ACHN (cell line): ENCODE measurements around the gene CUX1.
A peak's percentile ranks its signal among the peaks of the same experiment; 100 is the strongest.
"Not testable (repeated sequence)": the region's sequence is repeated elsewhere in the genome, so short reads cannot be mapped to it uniquely, and the experiment has no call there.

Experiments
- DNase-seq: peaks from one replicate; pipeline ENCODE4 v3.0.0-alpha.2; 2015
- in situ Hi-C: cut with HindIII; loops from 2 replicates; pipeline ENCODE4 v1.10.0; 2017; ENCODE audit warnings: low sequenced_read_pairs, low pct_ligation_motif_present, low pct_unique_long_range_greater_than_20kb

CUX1 gene

DNA sequence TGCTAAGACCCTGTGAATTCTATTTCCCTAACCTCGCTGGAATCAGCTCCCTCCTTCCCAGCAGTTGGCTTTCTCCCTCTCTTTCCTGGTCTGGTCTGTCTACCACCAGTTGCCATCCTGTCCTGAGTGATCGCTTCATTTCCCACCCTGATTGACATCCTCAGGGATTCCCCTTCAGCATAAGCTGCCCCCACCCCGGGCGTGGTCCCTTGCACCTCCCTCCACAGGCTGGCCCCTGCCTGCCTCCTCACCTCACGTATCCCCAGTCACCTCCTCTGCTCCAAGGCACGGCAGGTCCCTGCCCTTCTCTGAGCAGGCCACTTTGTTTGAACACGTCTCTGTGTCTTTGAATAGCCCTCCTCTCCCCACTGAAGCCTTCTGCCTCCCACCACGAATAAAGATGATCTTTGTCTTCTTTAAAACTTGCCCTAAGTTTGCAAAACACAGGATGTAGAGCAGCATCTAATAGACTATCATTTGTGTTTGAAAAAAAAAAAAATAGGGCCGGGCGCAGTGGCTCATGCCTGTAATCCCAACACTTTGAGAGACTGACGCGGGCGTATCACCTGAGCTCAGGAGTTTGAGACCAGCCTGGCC lies 233.5 kb downstream of the CUX1 start:
- no peak for DNase-seq
- in situ Hi-C loops: no loop called here

- in situ Hi-C loops, DNase-seq: not testable (repeated sequence)
These were observed 234.3 kb downstream of the CUX1 start for GRCh38 chr7:102051736-102052135.

DNA sequence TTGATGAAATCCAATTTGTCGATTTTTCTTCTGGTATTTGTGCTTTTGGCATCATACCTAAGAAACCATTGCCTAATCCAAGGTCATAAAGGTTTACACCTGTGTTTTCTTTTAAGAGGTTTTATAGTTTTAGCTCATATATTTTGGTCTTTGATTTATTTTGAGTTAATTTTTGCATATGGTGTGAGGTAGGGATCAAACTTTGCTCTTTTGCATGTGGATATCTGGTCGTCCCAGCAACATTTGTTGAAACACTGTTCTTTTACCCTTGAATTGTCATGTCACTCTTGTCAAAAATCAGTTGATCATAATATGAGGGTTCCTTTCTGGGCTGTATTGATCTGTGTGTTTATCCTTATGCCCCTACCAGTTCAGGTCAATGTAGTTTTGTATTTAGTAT lies 236.7 kb downstream of the CUX1 start:
- in situ Hi-C loops: no loop called here
- DNase-seq: no peak

- in situ Hi-C loops: no loop called here
- no peak for DNase-seq
These were observed 238.0 kb downstream of the CUX1 start for GRCh38 chr7:102055181-102055976.

DNA sequence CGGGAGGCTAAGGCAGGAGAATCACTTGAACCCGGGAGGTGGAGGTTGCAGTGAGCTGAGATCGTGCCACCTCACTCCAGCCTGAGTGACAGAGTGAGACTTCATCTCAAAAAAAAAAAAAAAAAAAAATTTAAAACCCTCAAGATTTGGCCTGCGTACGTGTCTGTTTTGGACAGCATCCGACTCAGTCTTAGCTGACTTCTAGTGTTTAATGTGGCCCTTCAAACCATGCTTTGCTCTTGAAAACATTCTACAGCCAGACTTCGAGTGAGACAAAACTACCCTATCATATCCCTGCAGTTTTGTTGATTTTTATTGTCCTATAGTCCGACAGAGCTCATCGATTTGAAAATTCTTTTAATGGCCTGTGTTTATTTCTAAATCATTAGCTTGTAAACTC lies 242.1 kb downstream of the CUX1 start:
- no peak for DNase-seq
- in situ Hi-C loops: no loop called here

DNA sequence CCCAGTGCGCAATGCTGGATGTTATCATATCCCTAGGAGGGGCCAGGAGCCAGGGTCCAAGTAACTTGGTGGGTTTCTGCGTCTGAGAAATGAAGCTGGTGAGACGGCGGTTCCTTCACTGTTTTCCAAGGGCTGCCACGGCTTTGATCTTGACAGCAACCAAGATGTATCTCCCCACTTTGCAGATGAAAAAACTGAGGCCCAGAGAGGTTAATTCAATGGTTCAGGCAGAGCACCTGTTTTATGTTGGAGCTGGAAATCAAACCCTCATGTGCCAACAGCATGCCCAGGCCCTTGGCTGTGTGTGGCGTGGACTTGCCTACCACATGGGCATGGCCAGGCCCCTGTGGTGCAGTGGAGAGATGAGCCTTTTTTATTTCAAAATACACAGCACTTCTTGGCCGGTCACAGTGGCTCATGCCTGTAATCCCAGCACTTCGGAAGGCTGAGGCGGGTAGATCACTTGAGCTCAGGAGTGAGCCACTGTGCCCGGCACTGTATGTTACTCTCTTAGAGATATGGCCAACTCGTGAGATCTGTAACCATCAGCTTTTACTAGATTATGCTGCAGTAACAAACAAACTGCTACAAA lies 244.0 kb downstream of the CUX1 start:
- in situ Hi-C loops: no loop called here
- no peak for DNase-seq

GRCh38 chr7:102061981-102062390 lies 244.6 kb downstream of the CUX1 start:
- in situ Hi-C loops: no loop called here

GRCh38 chr7:102063690-102064180 lies 246.3 kb downstream of the CUX1 start:
- DNase-seq: peak; percentile 78
- in situ Hi-C loops: no loop called here

More at GRCh38 chr7:102061981-102062390, 244.6 kb downstream of the CUX1 start:
- DNase-seq: peak; percentile 95

- DNase-seq: peak; percentile 43
- in situ Hi-C loops: no loop called here
These were observed 247.1 kb downstream of the CUX1 start for GRCh38 chr7:102064361-102065025.

GRCh38 chr7:102065226-102065625 lies 247.8 kb downstream of the CUX1 start:
- in situ Hi-C loops: no loop called here
- no peak for DNase-seq

DNA sequence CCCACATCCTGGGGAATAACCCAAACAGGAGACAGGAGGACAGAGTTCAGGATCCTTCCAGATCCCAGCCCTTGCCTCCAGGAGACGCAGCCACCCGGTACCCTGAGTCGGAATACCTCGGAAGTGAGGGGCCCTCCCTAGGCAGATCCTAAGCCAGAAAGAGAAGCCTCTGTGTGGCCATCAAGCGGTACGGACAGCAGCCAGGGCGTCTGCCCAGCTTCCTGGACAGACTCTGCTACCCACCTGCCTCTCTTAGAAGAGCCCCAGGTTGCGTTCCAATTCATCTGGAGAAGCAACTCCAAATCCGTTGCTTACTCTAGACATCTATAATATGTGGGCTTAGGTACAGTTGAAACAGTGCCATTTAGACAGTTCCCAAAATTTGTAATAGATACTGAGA lies 249.1 kb downstream of the CUX1 start:
- no peak for DNase-seq
- in situ Hi-C loops: no loop called here

- DNase-seq: no peak
- in situ Hi-C loops: no loop called here
These were observed 251.4 kb downstream of the CUX1 start for GRCh38 chr7:102068846-102069245.

- no peak for DNase-seq
- in situ Hi-C loops: no loop called here
These were observed 252.7 kb downstream of the CUX1 start for GRCh38 chr7:102069931-102070629.

GRCh38 chr7:102072003-102072402 lies 254.6 kb downstream of the CUX1 start:
- DNase-seq: no peak
- in situ Hi-C loops: no loop called here

GRCh38 chr7:102072636-102073209 lies 255.3 kb downstream of the CUX1 start:
- no peak for DNase-seq
- in situ Hi-C loops: no loop called here

DNA sequence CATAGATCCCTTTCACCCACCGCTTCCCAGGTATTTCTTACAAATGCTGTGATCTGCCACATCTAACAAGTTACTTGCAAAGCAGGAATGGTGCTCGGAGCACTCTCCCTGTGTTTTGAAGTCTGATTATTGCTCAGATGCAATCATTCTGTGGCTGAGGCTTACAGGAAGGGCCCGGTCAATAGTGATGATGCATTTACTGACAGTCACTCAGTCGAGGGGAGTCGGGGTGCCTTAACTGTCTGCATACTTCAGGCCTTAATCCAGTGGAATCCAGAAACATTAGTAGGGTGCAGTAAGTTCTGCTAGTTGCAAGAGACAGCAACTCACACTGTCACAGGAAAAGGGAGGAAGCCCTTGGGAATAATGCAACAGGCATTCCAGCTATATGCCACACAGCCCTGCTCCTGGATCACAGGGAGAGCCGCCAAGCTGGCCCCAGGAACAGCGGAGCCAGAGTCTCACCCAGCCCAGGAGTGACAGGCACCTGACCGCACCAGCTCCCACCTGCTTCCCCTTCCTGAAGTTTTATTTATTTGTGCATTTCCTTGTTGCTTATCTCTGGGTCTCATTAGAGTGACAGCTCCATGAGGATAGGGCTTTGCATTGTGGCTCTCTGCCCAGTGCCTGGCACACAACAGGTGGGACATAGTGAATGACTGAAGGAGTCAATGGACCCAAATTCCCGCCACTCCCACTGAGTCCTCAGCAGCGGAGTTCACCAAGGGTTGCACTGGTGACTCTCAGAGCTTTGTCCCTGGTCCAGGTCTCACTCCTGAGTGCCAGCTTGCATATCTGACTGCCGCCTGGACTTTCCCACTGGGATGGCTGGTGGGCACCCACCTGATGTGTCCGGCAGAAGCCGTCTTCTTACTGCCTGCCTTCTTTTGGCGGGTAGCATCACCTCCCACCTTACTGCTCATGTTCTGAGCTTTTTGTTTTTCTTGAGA lies 256.8 kb downstream of the CUX1 start:
- in situ Hi-C loops: no loop called here
- DNase-seq: no peak

DNA sequence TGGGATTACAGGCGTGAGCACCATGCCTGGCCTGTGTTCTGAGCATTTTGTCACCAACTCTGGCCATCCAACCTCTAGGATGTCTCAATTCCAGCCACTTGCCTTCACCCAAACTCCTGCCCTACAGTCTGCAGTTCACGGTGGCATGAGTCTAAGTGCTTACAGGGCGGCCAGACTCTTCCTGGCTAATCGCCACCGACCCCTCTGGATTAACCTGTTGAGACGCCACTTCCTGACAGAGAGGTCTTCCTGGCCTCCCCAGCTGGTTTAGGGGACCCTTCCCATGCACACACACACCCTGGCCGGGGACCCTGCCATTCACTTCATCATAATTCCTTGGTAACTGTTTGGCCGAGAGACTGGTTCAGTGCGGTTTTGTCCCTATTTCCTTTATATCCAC lies 257.7 kb downstream of the CUX1 start:
- in situ Hi-C loops: no loop called here
- DNase-seq: no peak
